HUDEP-2 (cell line): ENCODE data around the gene HNRNPA2B1.
"Not testable (repeated sequence)": the region's sequence is repeated elsewhere in the genome, so short reads cannot be mapped to it uniquely, and the experiment has no call there.

Experiments used
- DNase-seq, 76 experiments: peaks; one replicate each; lab custom pipeline; 2025; ENCODE audit not compliant: unreplicated experiment in 76 of 76; lab: John Stamatoyannopoulos, UW

HNRNPA2B1 gene

GRCh38 chr7:26185844-26186180 lies 14.7 kb downstream of the HNRNPA2B1 start:
- DNase-seq, result peak in 2 of 76 experiments; percentile 6 to 16

GRCh38 chr7:26185131-26185843 lies 15.3 kb downstream of the HNRNPA2B1 start:
- DNase-seq, result peak in 2 of 76 experiments; percentile 11 to 21

GRCh38 chr7:26184281-26185101 lies 16.1 kb downstream of the HNRNPA2B1 start:
- DNase-seq, result peak in 4 of 76 experiments; percentile 16 to 33 (median 26)

DNA sequence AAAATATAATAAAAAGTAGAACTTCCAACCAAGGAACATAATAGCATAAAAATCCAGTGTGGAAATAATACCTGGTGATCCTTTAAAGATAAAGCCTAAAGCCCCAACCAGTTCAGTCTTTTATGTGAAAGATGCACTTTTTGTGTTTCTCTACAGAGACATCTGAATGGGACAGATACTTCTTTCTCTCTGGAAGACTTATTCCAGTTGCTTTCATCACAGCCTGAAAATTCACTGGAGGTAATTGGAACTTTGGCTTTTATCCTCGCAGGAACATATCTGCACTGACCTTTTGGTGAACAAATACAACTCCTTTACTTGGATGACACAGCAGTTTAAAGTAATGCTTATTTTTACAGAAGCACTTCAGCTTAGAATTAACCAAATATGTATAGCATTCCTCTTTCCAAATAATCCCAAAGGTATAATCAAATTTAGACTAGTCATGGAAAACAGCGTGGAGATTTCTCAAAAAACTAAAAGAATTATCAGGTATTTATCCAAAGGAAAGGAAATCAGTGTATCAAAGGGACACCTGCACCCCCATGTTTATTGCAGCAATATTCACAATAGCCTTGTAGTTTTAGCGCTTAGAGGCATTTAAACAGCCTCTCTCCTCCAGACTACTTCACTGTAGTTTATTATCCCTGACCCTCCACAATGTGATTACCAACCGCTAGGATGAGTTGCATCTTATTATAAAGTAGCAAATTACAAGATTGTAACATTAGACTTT lies 16.8 kb downstream of the HNRNPA2B1 start:
- DNase-seq, result peak in 1 of 76 experiments; percentile 33

GRCh38 chr7:26182706-26183105 lies 17.8 kb downstream of the HNRNPA2B1 start:
- no peak for DNase-seq

- DNase-seq, result no peak
Observed at GRCh38 chr7:26182283-26182682, 18.3 kb downstream of the HNRNPA2B1 start.

DNA sequence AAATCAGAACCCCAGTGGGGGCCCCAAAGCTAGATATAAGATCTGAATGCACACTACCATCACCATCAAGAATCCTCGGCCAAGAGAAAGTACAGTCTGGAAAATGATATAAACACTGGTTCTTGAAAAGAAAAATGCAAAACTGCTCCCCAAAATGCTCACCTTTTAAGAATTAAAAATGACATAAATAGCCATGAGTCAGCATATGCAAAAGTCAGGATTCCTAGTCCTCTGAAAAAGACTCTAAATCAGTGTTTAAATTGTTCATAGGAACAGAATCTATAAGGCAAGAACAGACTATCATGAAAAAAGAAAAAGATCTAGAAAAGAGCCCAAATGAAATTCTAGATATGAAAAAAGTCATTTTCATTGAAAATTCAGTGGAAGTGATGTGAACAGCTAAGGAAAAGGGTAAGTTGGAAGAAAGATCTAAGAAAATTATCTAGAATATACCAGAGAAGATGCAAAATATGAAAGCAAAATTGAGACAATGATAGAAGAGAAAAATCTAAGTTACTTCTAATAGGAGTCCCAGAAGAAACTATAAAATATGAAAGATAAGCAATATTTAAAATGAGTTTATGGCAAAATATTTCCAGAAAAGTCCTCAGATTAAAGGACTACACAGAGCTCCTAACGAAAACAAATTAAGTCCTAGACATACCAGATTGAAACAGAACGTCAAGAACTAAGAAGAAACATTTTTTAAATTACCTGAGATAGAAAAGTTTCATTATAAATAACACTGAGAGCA lies 18.9 kb downstream of the HNRNPA2B1 start:
- no peak for DNase-seq

DNA sequence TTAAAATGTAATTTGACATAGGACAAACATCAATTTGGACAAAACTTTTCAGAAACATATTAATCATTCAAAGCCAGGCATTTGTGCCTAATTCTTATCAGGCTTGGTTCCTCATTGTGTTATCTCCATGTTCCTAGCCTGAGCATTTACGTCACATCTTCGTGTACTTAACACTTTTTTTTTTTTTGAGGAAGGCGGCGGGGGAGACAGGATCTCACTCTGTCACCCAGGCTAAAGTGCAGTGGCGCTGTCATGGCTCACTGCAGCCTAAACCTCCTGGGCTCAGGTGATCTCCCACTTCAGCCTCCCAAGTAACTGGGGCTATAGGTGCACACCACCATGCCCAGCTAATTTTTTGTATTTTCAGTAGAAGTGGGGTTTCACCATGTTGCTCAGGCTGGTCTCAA lies 19.8 kb downstream of the HNRNPA2B1 start:
- peak in 35 of 76 experiments; percentile 7 to 68 (median 41) for DNase-seq

- DNase-seq, result no peak
Observed at GRCh38 chr7:26179826-26180497, 20.6 kb downstream of the HNRNPA2B1 start.

GRCh38 chr7:26179422-26179821 lies 21.1 kb downstream of the HNRNPA2B1 start:
- no peak for DNase-seq

- DNase-seq, result no peak
Observed at GRCh38 chr7:26178272-26178960, 22.1 kb downstream of the HNRNPA2B1 start.

DNA sequence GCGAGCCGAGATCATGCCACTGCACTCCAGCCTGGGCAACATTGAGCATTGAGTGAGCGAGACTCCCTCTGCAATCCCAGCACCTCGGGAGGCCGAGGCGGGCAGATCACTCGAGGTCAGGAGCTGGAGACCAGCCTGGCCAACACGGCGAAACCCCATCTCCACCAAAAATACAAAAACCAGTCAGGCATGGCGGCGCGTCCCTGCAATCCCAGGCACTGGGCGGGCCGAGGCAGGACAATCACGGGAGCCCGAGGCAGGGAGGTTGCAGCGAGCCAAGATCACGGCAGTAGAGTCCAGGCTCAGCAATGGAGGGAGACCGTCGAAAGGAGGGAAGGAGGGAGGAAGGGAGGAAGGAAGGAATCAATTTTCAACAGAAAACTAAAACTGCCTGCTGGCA lies 23.3 kb downstream of the HNRNPA2B1 start:
- not testable (repeated sequence) for DNase-seq

DNA sequence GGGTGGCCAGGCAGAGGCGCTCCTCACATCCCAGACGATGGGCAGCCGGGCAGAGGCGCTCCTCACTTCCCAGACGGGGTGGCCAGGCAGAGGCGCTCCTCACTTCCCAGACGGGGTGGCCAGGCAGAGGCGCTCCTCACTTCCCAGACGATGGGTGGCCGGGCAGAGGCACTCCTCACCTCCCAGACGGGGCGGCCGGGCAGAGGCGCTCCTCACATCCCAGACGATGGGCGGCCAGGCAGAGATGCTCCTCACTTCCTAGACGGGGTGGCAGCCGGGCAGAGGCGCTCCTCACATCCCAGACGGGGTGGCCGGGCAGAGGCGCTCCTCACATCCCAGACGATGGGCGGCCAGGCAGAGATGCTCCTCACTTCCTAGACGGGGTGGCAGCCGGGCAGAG lies 23.9 kb downstream of the HNRNPA2B1 start:
- not testable (repeated sequence) for DNase-seq

DNA sequence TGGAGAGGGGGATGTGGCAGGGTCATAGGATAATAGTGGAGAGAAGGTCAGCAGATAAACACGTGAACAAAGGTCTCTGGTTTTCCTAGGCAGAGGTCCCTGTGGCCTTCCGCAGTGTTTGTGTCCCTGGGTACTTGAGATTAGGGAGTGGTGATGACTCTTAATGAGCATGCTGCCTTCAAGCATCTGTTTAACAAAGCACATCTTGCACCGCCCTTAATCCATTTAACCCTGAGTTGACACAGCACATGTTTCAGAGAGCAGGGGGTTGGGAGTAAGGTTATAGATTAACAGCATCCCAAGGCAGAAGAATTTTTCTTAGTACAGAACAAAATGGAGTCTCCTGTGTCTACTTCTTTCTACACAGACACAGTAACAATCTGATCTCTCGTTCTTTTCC lies 24.6 kb downstream of the HNRNPA2B1 start:
- not testable (repeated sequence) for DNase-seq

DNA sequence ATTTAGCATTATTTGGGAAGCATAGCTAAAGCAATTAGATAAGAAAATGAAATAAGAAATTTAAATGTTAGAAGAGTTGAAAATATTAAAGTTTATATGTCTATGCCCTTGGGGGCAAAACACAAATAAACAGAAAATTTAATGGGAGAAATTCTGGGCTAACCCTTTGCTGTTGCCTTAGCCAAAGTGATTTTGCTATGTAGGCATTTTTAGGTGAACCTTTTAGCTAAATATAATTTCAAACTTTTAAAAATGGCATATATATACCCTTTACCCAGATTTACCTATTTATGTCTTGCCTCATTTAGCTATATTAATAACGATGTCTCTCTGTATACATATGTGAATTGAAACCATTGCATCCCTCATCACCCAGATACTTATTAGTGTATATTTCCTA lies 28.5 kb downstream of the HNRNPA2B1 start:
- DNase-seq, result no peak

DNA sequence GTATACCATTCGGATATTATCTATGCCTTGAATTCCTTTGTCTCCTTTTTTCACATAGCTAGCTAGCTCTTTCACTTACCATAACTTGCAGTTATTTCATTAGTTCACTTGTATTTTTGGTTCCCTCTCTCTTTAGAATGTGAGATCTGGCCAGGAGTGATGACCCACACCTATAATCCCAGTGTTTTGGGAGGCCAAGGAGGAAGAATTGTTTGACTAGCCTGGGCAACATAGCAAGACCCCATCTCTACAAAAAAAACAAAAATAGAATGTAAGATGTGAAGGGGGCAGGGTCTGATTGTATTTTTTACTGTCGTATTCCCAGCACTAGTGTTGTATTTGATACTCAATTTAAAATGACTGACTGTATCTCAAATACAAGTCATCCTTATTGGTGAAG lies 28.9 kb downstream of the HNRNPA2B1 start:
- DNase-seq, result no peak

DNA sequence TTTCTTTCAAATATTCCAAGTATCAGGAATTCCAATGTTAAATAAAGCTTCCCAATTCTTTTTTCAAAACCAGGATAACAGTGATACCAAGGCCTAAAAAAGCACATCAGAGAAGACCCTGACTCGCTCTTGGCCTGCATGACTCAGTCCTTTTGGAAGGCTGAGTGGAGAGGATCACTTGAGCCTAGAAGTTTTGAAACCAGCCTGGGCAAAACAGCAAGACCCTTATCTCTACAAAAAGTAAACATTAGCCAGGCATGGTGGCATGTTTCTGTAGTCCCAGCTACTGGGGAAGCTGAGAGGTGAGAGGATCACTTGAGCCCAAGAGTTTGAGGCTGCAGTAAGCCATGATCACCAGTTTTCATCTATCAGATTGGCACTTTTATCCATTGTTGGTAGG lies 29.9 kb downstream of the HNRNPA2B1 start:
- DNase-seq, result no peak

DNA sequence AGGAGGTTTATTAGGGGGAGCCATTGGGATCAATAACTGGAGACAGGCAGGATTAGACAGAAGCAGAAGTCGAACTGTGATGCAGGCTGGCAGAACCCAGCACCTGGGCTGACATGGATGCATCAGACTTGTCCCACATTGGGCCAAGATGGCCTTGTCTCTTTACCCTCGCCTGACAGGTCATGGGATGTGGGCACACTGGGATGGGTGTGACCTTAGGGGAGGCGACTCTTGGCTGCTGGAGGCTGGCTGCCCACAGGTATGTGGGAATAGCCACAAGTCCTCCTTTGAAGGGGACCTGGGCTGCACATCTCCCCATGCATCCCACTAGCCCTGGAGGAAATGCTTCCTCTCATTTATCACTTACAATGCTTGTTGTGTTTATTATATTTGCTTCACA lies 31.3 kb downstream of the HNRNPA2B1 start:
- no peak for DNase-seq

- DNase-seq, result no peak
Observed at GRCh38 chr7:26168458-26169023, 32.0 kb downstream of the HNRNPA2B1 start.
